Body of pancreas (tissue), 4 donors: ENCODE data around the gene PRRT1.

Experiments used
- POLR2A ChIP-seq, 3 donors: fragments of 450-650 bp; IDR thresholded peaks; one replicate each; pipeline ENCODE4 v1.6.1; 2016; ENCODE audit warnings: antibody characterized with exemption in 3 of 3, mild to moderate bottlenecking in 2 of 3
- TF ChIP-seq, protein P1 (sequence below), 7 experiments: fragments of 450-650 bp in 4 of 7; fragments of 200-600 bp in 3 of 7; sonication (generic) in 3 of 7; IDR thresholded peaks; one replicate each; pipeline ENCODE4 v1.5.1; 2016 to 2019; ENCODE audit warnings: antibody characterized with exemption in 7 of 7

DNA sequence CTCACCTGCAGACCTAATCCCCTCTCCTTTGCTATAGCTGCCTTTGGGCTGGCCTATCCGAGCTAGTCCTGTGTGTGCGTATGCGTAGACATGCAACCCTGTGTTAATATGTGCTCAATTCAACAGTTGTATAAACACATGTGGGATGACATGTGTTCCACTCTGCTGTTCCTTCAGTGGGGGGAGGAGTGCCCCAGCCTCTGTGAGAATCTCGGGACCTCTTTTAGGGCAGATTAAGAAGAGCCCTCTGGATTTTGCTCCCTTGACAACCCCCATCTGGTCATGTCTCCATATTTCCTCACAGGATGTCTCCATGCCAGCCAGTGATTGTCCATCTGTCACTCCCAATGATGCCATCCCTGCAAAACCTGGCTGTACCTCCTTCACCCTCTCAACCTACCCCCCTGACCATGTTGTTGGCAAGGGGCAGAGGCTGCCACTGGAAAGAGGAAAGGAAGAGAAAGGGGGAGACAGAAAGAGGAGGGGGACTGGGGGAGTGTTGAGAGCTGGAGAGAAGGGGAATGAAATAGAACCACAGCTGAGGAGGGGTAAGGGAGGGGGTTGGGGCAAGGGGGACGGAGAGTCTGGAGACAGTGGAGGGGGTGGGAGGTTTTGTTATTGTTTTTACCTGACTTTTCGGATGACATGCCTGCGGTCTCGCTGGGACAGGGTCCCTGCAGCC lies 417 bp downstream of the PRRT1 start:
- TF ChIP-seq, protein P1, sequence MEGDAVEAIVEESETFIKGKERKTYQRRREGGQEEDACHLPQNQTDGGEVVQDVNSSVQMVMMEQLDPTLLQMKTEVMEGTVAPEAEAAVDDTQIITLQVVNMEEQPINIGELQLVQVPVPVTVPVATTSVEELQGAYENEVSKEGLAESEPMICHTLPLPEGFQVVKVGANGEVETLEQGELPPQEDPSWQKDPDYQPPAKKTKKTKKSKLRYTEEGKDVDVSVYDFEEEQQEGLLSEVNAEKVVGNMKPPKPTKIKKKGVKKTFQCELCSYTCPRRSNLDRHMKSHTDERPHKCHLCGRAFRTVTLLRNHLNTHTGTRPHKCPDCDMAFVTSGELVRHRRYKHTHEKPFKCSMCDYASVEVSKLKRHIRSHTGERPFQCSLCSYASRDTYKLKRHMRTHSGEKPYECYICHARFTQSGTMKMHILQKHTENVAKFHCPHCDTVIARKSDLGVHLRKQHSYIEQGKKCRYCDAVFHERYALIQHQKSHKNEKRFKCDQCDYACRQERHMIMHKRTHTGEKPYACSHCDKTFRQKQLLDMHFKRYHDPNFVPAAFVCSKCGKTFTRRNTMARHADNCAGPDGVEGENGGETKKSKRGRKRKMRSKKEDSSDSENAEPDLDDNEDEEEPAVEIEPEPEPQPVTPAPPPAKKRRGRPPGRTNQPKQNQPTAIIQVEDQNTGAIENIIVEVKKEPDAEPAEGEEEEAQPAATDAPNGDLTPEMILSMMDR (IDR thresholded peaks at IDR 0.05) = no peak
- TF ChIP-seq POLR2A (IDR thresholded peaks at IDR 0.05) = no peak
